Endothelial cell of umbilical vein (primary cell): Measurements from ENCODE around the gene PRDM16. TPM values are rescaled to one million over a fixed set of nuclear protein-coding genes. Genes with fewer than 3 reads are reported as not detected.

Experiments
- BruUV-seq: library from RNA; stranded (reverse); fragments of 400-500 nt; replicated peaks from 2 replicates; lab custom pipeline; 2021; lab: Mats Ljungman, UMichigan
- CTCF ChIA-PET: fragments of 300-600, 350-600 bp; sonication (Branson Sonifier 250); formaldehyde crosslinking; loops from one replicate; lab custom pipeline; 2021; ENCODE audit warnings: antibody characterized with exemption, inconsistent platforms; lab: Charles Lee
- POLR2A ChIA-PET: fragments of 300-600, 350-600 bp; sonication (Branson Sonifier 250); formaldehyde crosslinking; loops from one replicate; lab custom pipeline; 2021; ENCODE audit warnings: antibody characterized with exemption, inconsistent platforms; lab: Charles Lee
- DNase-seq: peaks from one replicate; pipeline ENCODE4 v3.0.0-alpha.2; 2011; ENCODE audit warnings: low read depth, low spot score
- FAIRE-seq: peaks from 2 replicates; lab custom pipeline; 2011; peaks lifted over from hg19 to GRCh38; lab: Jason Lieb, UNC
- H2AFZ ChIP-seq: 2 replicates; pipeline ENCODE4 v1.6.0; 2012; ENCODE audit warnings: low read depth, low read length, control low read depth, inconsistent platforms
- H3K27ac ChIP-seq: 2 replicates; pipeline ENCODE4 v1.5.1; 2011; ENCODE audit warnings: low read depth, mild to moderate bottlenecking, control low read depth, low read length, moderate library complexity; ENCODE audit not compliant: insufficient read depth
- H3K27me3 ChIP-seq, 2 experiments: 2 replicates each; pipeline versions ENCODE4 v1.6.0 to v1.6.1; 2011; ENCODE audit warnings: low read length in 2 of 2, mixed read lengths in 1 of 2; ENCODE audit not compliant: control insufficient read depth in 2 of 2, insufficient read depth in 2 of 2
- H3K36me3 ChIP-seq, 2 experiments: 2 replicates in 1 of 2; 3 replicates in 1 of 2; pipeline ENCODE4 v1.5.1; 2011; ENCODE audit warnings: low read length in 2 of 2, mild to moderate bottlenecking in 1 of 2, moderate library complexity in 1 of 2; ENCODE audit not compliant: control insufficient read depth in 2 of 2, insufficient read depth in 2 of 2; ENCODE audit errors: extremely low read depth in 1 of 2
- H3K4me1 ChIP-seq: 3 replicates; pipeline ENCODE4 v1.5.1; 2011; ENCODE audit warnings: mild to moderate bottlenecking, low read length; ENCODE audit not compliant: control insufficient read depth, insufficient read depth; ENCODE audit errors: extremely low read depth
- H3K4me2 ChIP-seq: 2 replicates; pipeline ENCODE4 v1.6.1; 2011; ENCODE audit warnings: low read length, control low read depth, mixed read lengths; ENCODE audit not compliant: insufficient read depth
- H3K4me3 ChIP-seq, 3 experiments: fragments of 200-600 bp in 1 of 3; sonication (generic), shearing (Covaris generic) in 1 of 3; replicated peaks in 1 of 3; 2 replicates each; pipeline ENCODE4 v1.5.1; 2011 to 2016; ENCODE audit warnings: control low read depth in 3 of 3, low read length in 3 of 3, mild to moderate bottlenecking in 2 of 3, inconsistent platforms in 1 of 3, low read depth in 1 of 3, moderate library complexity in 1 of 3; ENCODE audit not compliant: insufficient read depth in 1 of 3
- H3K79me2 ChIP-seq: 2 replicates; pipeline ENCODE4 v1.6.0; 2012; ENCODE audit warnings: low read length, inconsistent platforms; ENCODE audit not compliant: control insufficient read depth, insufficient read depth
- H3K9ac ChIP-seq: replicated peaks from 2 replicates; pipeline ENCODE3; 2011; ENCODE audit warnings: low read length, control low read depth; ENCODE audit not compliant: insufficient read depth; ENCODE audit errors: extremely low read depth
- H3K9me1 ChIP-seq: replicated peaks from 3 replicates; pipeline ENCODE4 v1.6.0; 2011; ENCODE audit warnings: mild to moderate bottlenecking, low read length; ENCODE audit not compliant: control insufficient read depth, insufficient read depth; ENCODE audit errors: extremely low read depth
- H3K9me3 ChIP-seq: replicated peaks from 2 replicates; pipeline ENCODE4 v1.5.1; 2012; ENCODE audit warnings: low read length, inconsistent platforms; ENCODE audit not compliant: control insufficient read depth, insufficient read depth
- H4K20me1 ChIP-seq: replicated peaks from 2 replicates; pipeline ENCODE3; 2011; ENCODE audit warnings: mild to moderate bottlenecking, low read length; ENCODE audit not compliant: control insufficient read depth, insufficient read depth; ENCODE audit errors: extremely low read depth
- CTCF ChIP-seq, 2 donors: IDR thresholded peaks; 1 replicate in 1 of 2; 2 replicates in 1 of 2; pipeline ENCODE4 v1.5.1; 2011; ENCODE audit warnings: low read length in 2 of 2, mild to moderate bottlenecking in 2 of 2, moderate library complexity in 2 of 2, control low read depth in 1 of 2, inconsistent platforms in 1 of 2, low read depth in 1 of 2; ENCODE audit not compliant: insufficient read depth in 1 of 2; ENCODE audit errors: extremely low read depth in 1 of 2
- EZH2 ChIP-seq: IDR thresholded peaks from 2 replicates; pipeline ENCODE4 v1.6.1; 2012; ENCODE audit warnings: borderline replicate concordance, low read depth, mild to moderate bottlenecking, moderate library complexity, low read length, inconsistent platforms; ENCODE audit not compliant: severe bottlenecking
- POLR2AphosphoS5 ChIP-seq: IDR thresholded peaks from 2 replicates; pipeline ENCODE4 v1.6.1; 2012; ENCODE audit warnings: low read depth, mild to moderate bottlenecking, control low read depth, low read length, moderate library complexity; ENCODE audit not compliant: insufficient read depth
- dilution Hi-C: fragments of 300-500 bp; cut with MboI; formaldehyde crosslinking; loops from one replicate; pipeline ENCODE4 v1.15.0; 2019; ENCODE audit warnings: low sequenced_read_pairs; ENCODE audit not compliant: extremely low pct_ligation_motif_present
- intact Hi-C: fragments of 100-400 bp; cut with micrococcal nuclease; formaldehyde crosslinking; loops from one replicate; pipeline ENCODE4 v1.10.0; 2022
- polyA plus RNA-seq, 4 experiments: library from polyadenylated mRNA; depleted of rRNA in 3 of 4; stranded (reverse) in 3 of 4; unstranded in 1 of 4; fragments of >200 nt; gene quantifications; 2 replicates each; pipeline versions ENCODE4 v1.2.1 to v1.2.3, GENCODE V29; 2011 to 2012; ENCODE audit warnings: missing spikeins in 1 of 4
- total RNA-seq: library from RNA; stranded (reverse); gene quantifications from 2 replicates; pipeline ENCODE4 v1.2.3, GENCODE V29; 2021

Gene PRDM16
- total and polyA plus RNA-seq, 2 donors (not counting 3 experiments of a cell fraction or from before 2014, with no cell fraction given), result not detected

- ChIA-PET POLR2A (no interaction called here), CTCF (no interaction called here)
- DNase-seq, result no peak
- H2AFZ ChIP-seq, result no peak overlapping the region
- no peak overlapping the region for H3K4me2 ChIP-seq
- H3K9me3 ChIP-seq, result no peaks in the 10 kb centered on the region
- H3K27ac ChIP-seq, result no peak overlapping the region
- no peak for TF ChIP-seq POLR2AphosphoS5
- TF ChIP-seq CTCF (IDR thresholded peaks at IDR 0.05; ENCODE audit: extremely low read depth in 1 of 2, insufficient read depth in 1 of 2, low read depth in 1 of 2, low read length in 2 of 2), result no peak
- TF ChIP-seq EZH2, result no peak
- no peaks in the 10 kb centered on the region for H3K79me2 ChIP-seq
- H3K9ac ChIP-seq, result no peak overlapping the region
- H3K4me3 ChIP-seq, result no peak overlapping the region
- no TSS peak for BruUV-seq
- intact Hi-C loops, result no loop called here
- dilution Hi-C loops, result no loop called here
- no peak for FAIRE-seq
- no peaks in the 10 kb centered on the region for H3K36me3 ChIP-seq
- no peaks in the 10 kb centered on the region for H3K27me3 ChIP-seq
- no peaks in the 10 kb centered on the region for H4K20me1 ChIP-seq
- H3K9me1 ChIP-seq, result no peaks in the 10 kb centered on the region
- H3K4me1 ChIP-seq, result no peaks in the 10 kb centered on the region
These were observed 142.8 kb downstream of the PRDM16 start for GRCh38 chr1:3211582-3212375.
